GM18909 (cell line): ENCODE results near the gene MYBBP1A.
A peak's percentile ranks its signal among the peaks of the same experiment; 100 is the strongest.

Source experiments
- ATAC-seq: cut with Tn5 transposase; IDR thresholded peaks from one replicate; pipeline ENCODE4 v1.9.1; 2021; ENCODE audit warnings: mild to moderate bottlenecking; ENCODE audit not compliant: unreplicated experiment, poor library complexity

Gene MYBBP1A

DNA sequence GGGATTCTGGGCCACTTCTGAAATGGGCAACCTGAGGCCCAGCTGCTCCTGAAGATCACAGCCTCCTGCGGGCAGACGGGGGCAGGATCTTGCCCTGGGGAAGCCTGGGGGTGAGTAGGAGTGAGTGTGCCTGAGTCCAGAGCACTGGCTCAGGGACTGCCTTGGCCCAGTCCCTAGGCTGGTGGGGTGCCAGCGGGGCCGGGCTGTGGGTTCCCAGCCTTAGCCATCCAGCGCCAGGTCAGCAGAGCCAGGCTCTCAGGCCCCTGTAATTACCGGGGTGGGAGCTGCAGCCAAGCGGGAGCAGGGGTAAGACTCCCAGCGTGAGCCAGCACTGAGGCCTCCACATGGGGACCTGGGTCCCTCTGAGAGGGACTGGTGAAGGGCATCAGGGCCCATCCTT lies 48.3 kb downstream of the MYBBP1A start:
- ATAC-seq = no peak

GRCh38 chr17:4506175-4506813 lies 48.9 kb downstream of the MYBBP1A start:
- no peak for ATAC-seq

DNA sequence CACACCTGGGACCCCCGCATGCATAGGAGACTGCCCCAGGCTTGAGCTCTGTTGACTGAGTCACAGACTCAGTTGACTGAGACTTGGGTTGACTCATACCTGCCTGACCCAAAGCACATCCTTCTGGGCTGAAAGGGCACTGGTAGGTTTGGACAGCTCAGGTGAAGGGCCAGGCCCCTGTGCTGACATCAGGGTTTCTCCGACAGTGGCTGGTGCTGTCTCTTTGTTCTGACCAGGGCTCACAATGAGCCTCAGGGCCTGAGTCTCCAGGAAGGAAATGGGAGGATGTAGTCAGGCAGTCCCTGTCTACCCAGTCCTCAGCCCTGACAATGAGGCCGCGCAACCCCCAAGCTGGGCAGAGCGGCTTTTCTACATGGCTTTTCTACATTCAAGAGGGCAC lies 50.0 kb downstream of the MYBBP1A start:
- no peak for ATAC-seq

DNA sequence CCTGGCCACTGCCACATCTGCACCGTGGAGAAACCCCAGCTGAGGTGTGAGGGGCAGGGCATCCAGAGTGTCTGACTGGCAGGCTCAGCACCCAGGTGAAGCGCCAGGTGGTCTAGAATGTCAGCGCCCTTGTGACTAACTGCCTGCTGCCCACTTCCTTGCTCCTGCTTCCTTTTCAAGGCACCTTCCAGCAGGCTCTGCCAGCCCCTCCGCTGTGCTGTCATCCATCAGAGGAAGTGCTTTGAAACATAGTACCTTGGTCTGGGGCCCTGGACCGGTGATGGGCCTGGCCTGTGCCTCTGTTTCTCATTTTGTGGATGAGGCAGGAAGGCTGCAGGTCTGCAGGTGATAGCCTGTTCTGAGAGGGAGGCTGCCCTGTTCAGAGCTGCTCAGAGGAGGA lies 51.0 kb downstream of the MYBBP1A start:
- no peak for ATAC-seq

GRCh38 chr17:4503283-4504025 lies 51.7 kb downstream of the MYBBP1A start:
- ATAC-seq = no peak

GRCh38 chr17:4502466-4503154 lies 52.6 kb downstream of the MYBBP1A start:
- no peak for ATAC-seq

DNA sequence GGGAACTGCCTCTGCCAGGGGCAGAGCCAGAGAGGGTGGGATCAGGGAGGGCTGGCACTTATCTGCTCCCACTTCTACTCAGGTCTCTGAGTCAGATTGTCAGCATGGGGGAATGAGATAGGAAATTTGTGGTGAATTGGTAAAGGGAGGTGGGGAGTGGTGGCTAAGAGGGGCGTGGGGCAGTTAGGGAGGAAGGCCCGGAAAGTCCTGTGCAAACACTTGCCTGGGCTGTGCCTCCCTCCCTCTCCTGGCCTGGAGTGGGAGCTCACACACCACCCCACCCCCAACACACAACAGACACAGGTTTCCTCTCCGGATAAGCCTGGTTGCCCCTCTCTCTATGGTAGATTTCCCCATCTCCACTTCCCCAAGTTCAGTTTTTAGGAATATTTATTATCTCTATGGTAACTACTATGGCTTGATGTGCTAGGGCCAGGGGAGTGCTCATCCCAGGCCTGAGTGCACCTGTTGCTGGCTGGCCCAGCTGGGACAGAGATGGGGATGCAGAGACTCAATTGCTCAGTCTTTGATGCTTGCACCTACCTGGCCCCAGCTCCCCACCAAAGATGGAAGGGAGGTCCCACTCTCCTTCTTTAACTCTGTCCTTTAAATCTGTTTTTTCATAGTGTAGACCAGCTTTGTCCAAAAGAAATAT lies 53.8 kb downstream of the MYBBP1A start:
- no peak for ATAC-seq

- ATAC-seq = no peak
These were observed 55.0 kb downstream of the MYBBP1A start for GRCh38 chr17:4500191-4500571.

DNA sequence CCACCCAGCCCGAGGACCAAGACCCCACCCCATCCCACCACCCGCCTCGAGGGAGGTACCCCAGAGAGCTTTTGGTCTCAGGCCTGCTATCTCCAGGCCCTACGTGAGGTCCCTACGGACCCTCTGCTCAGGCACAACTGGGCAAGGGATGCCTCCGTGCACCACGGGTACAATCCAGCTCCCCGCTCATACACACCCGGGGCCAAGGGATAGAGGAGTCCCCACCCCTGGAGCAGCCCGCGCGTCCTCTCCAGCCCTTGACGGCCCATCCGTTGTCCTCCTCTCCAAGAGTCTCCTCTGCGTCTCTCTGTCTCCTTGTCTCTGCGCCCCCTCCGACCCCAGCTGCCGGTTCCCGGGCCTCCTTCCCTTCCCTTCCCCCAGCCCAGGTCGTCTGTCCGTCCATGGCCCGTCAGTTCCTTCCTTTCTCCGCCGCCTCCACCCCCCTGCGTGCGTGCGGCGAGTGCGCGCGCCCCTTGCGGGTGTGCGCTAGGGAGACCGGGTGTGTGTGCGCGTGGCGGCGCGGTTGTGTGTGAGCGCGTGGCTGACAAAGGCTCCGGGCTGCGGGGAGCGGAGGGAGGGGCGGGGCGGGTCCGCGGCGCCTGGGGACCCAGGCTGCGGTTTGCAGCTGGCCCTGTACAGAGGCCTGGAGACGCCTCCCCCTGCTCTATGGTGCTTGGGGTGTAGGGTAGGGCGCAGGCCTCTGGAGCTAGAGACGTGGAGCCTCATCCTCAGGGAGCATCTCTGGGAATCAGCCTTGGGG lies 55.6 kb downstream of the MYBBP1A start:
- ATAC-seq = no peak

- ATAC-seq = peak; percentile 72
These were observed 56.5 kb downstream of the MYBBP1A start, which contains the start of gene SPNS2 for GRCh38 chr17:4498461-4499397. SPNS2 (plus strand) TSS chr17:4498881; CDS start chr17:4499048, 167 bp downstream.

DNA sequence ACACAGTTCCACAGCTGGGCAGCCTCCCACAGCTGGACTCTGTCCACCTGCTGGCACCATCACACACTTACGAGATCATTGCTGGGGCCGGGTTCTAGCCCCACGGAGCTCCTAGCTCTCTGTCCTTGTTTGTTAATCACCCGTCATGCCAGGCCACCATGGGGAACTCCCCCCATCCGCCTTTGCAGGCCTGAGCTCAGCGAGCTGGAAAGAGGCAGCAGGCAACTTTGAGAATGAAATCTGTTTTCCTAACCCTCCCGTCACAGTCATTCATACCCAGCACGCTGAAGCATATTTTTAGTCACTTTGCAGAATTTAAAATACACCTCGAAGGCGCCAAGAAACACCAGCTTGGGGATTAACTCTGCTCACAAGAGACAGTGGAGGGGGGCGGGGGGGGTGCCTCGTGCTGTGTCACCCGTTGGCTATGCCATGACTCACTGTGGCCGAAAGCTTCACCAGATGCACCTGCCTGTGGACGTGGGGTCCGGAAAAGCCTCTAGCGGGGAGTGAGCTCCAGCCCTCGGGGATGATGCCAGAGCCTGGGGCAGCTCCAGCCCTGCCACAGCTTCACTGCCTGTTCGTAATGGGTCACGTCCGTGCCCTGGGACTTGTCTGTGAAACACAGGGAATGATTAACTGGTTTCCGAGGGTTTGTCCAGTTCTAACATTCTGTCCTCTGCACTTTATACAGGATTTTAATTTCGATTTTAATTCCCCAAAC lies 57.9 kb downstream of the MYBBP1A start:
- no peak for ATAC-seq

DNA sequence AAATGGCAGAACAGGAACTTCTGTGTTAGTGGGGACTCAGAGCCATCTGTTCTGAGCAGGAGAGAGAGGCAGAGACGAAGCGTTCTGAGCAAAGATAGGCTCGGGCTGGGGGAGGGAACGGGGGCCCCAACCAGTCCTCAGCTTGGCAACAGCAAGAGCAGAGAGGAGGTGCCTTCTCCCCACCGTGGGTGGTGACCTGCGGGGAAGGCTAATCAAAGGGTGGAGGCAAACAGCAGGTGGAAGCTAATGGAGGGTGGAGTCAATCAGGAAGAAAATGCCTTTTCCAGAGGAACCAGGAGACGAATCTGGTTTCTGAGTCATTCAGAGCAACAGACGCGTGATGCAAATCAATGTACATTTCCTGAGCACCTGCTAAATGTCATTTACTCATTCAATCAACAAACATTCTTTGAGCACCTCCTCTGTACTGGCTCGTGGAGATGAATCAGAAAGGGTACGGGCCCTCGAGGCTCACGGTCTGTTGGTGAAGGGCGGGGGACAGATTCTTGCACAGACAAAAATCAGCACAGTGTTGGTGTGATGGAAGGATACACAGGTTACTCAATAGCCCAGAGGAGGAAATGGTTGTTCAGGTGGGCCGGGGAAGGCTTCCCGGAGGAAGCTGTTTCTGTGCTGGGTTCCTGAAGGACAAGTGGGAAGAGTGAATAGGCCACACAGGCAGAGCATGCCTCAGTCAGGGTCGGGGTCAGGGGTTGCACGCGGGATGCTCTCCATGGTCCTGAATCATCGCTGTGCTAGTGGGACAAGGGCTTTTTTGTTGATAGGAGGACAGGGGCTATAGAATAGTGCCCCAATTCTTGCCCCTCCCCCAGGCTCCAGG lies 62.2 kb downstream of the MYBBP1A start:
- ATAC-seq = no peak

GRCh38 chr17:4490637-4491061 lies 64.5 kb downstream of the MYBBP1A start:
- no peak for ATAC-seq

DNA sequence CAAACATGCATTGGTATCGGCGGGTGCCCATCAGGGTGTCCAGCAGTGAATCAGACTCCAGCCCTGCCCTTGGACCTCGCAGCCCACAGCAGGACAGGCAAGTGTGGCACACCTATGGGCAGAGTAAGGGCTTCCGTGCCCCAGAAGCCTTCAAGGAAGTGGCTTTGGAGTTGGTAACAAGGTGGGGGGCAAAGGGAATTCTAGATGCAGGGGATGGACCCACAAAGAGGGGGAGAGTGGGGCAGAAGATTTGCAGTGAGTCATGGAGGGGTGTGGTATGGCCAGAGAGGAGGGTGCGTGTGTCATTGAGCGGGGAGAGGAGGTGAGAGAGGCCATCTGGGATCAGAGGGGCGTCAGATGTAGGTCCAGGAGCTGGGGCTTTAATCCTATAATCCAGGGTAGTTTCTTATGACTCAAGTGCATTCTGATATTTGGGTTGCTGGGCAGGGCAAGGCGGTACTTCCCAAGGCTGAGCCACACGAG lies 65.0 kb downstream of the MYBBP1A start:
- ATAC-seq = no peak

DNA sequence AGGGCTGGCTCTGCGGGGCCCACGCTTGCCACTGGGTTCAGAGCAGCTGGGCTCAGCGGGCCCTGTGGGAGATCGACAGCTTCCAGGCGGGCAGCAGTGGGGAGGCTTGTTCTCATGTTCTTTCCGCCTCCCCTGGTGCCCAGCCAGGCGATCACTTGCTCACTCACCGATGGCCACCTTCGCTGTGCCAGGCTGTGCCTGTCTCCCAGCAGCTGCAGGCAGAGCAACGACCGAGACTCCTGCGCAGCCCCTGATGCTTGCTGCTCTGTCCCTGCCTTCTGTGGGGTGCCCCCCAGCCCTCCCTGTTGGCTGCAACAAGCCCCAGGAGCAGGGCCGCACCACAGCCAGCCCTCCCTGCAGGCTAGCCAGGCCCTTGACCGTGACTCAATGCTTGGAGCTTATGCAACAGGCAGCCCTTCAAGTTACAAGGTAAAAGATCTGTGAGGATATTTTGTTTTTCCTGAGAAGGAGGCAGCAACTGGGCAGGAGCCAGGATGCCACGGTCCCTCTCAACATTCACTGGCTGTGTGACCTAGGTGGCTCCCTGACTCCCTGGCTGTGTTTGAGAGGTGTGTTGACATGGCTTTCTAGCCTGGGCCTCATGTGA lies 66.1 kb downstream of the MYBBP1A start:
- ATAC-seq = no peak
